ENCODE data around the gene USP46.

GRCh38 chr4:52635130-52635529 lies 24.0 kb downstream of the USP46 start:
- TF ChIP-seq, protein P1, sequence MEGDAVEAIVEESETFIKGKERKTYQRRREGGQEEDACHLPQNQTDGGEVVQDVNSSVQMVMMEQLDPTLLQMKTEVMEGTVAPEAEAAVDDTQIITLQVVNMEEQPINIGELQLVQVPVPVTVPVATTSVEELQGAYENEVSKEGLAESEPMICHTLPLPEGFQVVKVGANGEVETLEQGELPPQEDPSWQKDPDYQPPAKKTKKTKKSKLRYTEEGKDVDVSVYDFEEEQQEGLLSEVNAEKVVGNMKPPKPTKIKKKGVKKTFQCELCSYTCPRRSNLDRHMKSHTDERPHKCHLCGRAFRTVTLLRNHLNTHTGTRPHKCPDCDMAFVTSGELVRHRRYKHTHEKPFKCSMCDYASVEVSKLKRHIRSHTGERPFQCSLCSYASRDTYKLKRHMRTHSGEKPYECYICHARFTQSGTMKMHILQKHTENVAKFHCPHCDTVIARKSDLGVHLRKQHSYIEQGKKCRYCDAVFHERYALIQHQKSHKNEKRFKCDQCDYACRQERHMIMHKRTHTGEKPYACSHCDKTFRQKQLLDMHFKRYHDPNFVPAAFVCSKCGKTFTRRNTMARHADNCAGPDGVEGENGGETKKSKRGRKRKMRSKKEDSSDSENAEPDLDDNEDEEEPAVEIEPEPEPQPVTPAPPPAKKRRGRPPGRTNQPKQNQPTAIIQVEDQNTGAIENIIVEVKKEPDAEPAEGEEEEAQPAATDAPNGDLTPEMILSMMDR (conservative IDR thresholded peaks at IDR 0.05 in 1 of 2, IDR thresholded peaks at IDR 0.05 in 1 of 2; ENCODE audit: extremely low read depth in 1 of 2, insufficient read depth in 1 of 2, low read depth in 1 of 2, low read length in 2 of 2): no peak
- TF ChIP-seq EZH2 (IDR thresholded peaks at IDR 0.05; ENCODE audit: borderline replicate concordance, low read length): no peak
